Left cardiac atrium (tissue), 4 donors: ENCODE results near the gene CAMSAP3. TPM values are rescaled to one million over a fixed set of nuclear protein-coding genes. Genes with fewer than 3 reads are reported as not detected.

Experiments used
- ATAC-seq, 2 donors: fragments of 200-7000 bp; cut with Tn5 transposase; one replicate each; pipeline ENCODE4 v1.9.1; 2020; ENCODE audit warnings: mild to moderate bottlenecking in 2 of 2, moderate library complexity in 2 of 2
- DNase-seq: peaks from one replicate; pipeline ENCODE4 v3.0.0-alpha.2; 2020
- intact Hi-C, 2 donors: fragments of 100-400 bp; cut with DNase I; formaldehyde crosslinking; loops; one replicate each; pipeline versions ENCODE4 v1.14.1 to v1.15.1; 2022 to 2023
- total RNA-seq, 2 donors: library from RNA; stranded (reverse); fragmentation: NEBNext Ultra II Directional; extraction: Animal tissue kit (Norgen Biotek cat#: 25700); gene quantifications; one replicate each; pipeline ENCODE4 v1.2.1, GENCODE V29; 2021
- donor health status: DM: no; HTN: yes; CAD: no.
- donor health status: DM: no; HTN: yes; CAD: no; lungs with severe emphysema.
- donor health status: DM: yes; HTN: yes; CAD: no.
- donor health status: Dilated cardiomyopathy.

CAMSAP3 gene
- total RNA-seq, 2 donors from 2014 or later = 0.73 to 2.0 TPM

GRCh38 chr19:7607212-7607873, 11.7 kb downstream of the CAMSAP3 start:
- no peak for DNase-seq
- intact Hi-C loops = no loop called here
- ATAC-seq = no peak

DNA sequence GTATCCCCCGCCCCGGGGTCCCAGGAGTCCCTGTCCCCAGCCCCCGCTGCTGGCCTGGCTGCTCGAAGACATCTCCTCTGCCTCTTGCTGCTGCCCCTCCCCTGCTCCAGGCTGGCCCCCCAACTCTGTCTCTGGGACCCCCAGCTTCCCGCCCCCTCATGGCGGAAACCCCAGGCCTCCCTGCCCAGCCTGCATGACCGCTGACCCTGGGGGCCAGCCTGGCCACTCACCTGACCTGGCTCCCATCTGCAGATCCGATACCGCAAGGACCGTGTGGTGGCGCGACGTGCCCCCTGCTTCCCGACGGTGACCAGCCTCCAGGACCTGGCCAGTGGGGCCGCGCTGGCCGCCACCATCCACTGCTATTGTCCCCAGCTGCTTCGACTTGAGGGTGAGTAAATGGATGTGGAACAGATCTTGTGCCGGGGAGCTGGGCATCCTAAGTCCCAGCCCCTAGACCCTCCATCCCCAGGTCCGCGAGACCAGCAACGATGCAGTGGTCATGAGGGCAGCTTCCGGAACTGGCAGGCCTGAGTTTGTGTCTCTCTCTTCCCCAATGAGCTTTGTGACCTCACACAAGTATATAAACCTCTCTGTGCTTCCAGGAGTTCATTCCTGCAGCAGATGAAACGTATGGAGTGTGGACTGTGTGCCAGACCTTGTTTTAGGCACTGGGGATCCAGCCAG, 12.4 kb downstream of the CAMSAP3 start:
- intact Hi-C loops = no loop called here
- DNase-seq (no peak), ATAC-seq (no peak)

- intact Hi-C loops = no loop called here
- ATAC-seq = no peak
- no peak for DNase-seq
Measured at GRCh38 chr19:7610491-7611240, 15.0 kb downstream of the CAMSAP3 start.

GRCh38 chr19:7611541-7612279, 16.0 kb downstream of the CAMSAP3 start:
- ATAC-seq = no peak
- no peak for DNase-seq
- intact Hi-C loops = no loop called here

- ATAC-seq (no peak), DNase-seq (no peak)
- intact Hi-C loops = no loop called here
Measured at GRCh38 chr19:7612282-7613274, 16.9 kb downstream of the CAMSAP3 start.

DNA sequence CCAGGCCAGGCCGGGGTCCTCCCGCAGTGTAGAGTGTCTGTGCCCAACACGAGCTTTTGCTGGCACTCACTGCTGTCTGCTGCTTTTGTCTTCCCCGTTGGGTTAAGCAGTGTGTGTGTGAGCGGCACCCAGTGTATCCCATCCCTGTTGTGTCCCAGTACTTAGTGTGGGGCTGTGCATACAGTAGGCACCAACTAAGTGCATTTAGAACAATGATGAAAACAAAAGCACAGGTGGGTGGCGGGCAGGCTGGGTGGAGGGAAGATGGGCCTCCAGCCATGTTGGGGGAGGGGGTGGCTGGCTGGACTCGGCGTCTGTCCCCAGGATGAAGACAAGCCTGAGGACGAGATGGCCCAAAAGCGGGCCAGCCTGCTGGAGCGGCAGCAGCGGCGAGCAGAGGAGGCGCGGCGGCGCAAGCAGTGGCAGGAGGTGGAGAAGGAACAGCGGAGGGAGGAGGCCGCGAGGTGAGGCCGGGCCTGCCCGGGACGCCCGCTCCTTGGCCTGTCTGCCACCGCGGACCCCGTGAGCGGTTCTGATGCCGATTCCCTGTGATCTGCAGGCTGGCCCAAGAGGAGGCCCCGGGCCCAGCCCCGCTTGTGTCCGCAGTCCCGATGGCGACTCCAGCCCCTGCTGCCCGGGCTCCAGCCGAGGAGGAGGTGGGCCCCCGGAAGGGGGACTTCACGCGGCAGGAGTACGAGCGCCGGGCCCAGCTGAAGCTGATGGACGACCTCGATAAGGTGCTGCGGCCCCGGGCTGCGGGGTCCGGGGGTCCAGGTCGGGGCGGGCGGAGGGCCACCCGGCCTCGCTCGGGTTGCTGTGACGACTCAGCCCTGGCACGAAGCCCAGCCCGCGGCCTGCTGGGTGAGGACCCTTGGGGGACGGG, 19.4 kb downstream of the CAMSAP3 start:
- ATAC-seq = no peak
- no peak for DNase-seq
- intact Hi-C loops = no loop called here

DNA sequence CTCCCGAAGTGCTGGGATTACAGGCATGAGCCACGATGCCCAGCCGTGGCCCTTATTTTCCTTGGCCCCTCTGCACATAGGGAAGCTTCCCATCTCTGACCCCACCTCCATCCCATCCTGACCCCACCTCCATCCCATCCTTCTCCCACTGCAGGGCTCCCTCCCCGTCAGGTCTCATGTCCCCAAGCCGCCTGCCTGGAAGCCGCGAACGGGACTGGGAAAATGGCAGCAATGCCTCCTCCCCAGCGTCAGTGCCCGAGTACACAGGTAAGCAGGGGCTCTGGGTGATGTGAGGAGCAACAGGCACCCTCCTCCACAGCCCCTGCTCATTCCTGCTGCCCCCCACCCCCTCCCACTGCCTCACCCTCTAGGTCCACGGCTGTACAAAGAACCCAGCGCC, 21.5 kb downstream of the CAMSAP3 start:
- no peak for ATAC-seq
- intact Hi-C loops = no loop called here
- no peak for DNase-seq

- ATAC-seq (no peak), DNase-seq (no peak)
- intact Hi-C loops = no loop called here
Measured at GRCh38 chr19:7617735-7618134, 22.1 kb downstream of the CAMSAP3 start.

GRCh38 chr19:7618348-7618747, 22.7 kb downstream of the CAMSAP3 start:
- intact Hi-C loops = no loop called here
- DNase-seq = no peak
- ATAC-seq = peak in 1 of 2 donors; percentile 10

- peak; percentile 8 to 53 for ATAC-seq
- no peak for DNase-seq
Measured at GRCh38 chr19:7618771-7619510, 23.3 kb downstream of the CAMSAP3 start.

GRCh38 chr19:7619671-7620441, 24.2 kb downstream of the CAMSAP3 start:
- intact Hi-C loops = no loop called here
- no peak for ATAC-seq

More at GRCh38 chr19:7618771-7619510, 23.3 kb downstream of the CAMSAP3 start:
- intact Hi-C loops = no loop called here

DNA sequence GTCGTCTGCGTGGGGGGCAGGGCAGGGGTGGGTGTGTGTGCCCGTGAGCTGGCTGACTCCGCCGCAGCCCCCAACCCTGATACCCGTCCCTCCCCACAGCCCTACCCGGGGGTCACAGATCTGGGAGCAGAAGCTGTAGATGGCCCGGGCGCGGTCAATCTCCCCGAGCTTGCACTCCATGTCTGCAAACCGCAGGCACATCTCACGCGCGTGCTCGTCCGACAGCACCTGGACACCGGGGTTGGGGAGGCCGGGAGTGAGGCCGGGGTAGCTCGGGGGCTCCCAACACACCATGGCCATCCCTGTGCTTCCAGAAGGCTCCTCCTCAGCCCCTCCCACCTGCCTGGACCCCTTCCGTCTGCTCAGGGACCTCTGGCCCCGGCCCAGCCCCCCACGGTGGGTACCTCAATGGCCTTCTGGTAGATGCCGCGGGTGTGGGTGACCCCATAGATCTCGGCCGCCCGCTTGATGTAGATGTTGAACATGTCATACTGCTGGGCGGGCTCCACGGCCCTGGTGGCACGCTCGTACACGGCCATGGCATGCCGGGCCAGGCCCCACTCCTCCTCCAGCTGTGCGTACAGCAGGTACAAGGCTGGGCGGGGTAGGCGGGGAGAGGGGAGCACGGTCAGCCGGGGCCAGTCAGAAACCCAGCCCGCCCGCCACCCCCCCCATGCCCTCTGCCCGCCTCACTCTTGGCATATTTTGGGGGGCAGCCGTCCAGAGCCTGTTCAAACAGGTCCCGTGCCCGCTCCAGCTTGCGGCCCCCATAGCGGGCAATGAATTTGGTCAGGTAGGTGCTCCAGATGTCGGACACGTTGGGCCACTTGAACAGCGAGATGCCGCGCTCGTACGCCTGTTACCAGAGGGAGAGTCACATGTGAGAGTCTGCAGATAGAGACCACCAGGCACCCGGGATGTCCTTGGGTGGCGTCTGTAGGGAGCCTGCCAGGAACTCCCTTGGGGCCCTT, 25.1 kb downstream of the CAMSAP3 start:
- DNase-seq (no peak), ATAC-seq (no peak)
- intact Hi-C loops = no loop called here

More at GRCh38 chr19:7619671-7620441, 24.2 kb downstream of the CAMSAP3 start:
- DNase-seq = no peak

DNA sequence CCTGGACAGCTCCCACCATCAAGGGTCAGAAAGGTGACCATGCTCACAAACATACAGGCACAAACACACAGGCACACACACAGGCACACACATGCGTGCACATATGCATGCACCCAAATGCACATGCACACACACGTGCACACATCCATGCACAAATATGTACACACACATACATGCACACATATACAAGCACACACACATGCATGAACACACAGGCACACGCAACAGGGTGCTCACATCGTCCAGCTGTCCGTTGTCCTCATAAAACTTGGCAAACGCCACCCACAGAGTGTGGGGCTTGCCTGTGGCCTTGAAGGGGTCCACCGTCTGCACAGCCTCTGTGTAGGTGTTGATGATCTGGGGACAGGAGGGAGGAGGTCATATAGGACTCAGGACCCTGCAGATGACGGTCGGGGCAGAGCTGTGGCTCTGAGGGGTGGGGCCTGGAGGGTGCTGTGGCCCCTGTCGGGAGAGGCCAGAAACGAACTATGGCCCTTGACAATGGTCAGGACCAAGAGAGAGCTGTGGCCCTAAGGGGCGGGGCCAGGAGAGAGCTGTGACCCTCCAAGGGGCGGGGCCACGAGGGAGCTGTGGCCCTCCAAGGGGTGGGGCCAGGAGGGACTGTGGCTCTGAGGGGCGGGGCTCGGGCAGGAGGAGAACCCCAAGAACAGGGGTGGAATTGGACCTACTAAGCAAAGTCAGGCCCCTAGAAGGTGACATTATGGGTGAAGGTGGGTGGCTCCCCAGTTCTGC, 27.4 kb downstream of the CAMSAP3 start:
- DNase-seq = no peak
- no peak for ATAC-seq
- intact Hi-C loops = no loop called here
